GM12875 (cell line): ENCODE results near the gene ARV1.

ENCODE experiments used
- H3K4me3 ChIP-seq: one replicate; pipeline ENCODE4 v1.5.1; 2011; ENCODE audit warnings: low read depth, low read length, control low read depth
- TF ChIP-seq, protein P1 (sequence below): IDR thresholded peaks from 2 replicates; pipeline ENCODE4 v1.5.1; 2011; ENCODE audit warnings: low read depth, mild to moderate bottlenecking, control low read depth, inconsistent platforms, low read length, moderate library complexity, borderline replicate concordance; ENCODE audit not compliant: insufficient read depth

The ARV1 gene

DNA sequence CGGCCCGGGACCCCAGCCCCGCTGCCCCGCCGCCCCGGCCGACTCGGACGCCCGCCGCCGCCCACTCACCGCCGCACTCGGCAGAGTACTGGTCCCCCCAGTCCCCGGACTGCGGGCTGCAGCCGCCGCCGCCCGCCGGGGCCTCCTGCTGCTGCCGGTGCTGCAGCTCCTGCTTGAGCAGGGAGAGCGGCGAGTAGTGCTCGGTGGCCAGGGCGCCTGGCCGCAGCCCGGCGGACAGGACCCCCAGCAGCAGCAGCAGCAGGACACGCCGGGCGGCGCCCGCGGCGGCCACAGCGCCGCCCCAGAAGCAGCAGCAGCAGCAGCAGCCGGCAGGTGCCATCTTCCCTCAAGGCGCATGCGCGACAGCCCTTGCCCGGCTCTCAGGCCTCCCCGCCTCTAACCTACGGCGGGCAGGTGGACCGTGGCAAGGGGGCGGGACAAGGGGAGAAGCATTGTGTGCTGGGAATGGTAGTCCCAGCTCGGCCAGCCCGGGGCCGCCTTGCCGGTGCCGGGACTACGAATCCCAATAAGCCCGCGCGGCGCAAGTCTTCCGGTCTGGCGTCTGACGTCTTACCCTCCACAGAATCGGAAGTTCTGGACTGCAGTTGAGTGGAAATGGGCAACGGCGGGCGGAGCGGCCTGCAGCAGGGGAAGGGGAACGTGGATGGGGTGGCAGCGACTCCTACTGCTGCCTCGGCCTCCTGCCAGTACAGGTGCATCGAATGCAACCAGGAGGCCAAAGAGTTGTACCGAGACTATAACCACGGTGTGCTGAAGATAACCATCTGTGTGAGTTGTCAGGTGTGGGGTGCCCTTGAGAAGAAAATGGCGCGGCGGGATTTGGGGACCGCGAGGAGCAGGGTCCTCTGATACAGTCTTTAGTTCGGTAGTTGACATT is at the start of gene ARV1, which contains the start of gene TTC13:
ARV1 (plus strand) TSS at position 604 of the 898 bp plus-strand sequence; CDS start at position 616, 12 bp downstream.
TTC13 (minus strand) TSS at position 371 of the 898 bp plus-strand sequence; CDS start at position 340, 31 bp downstream.
- TF ChIP-seq, protein P1, sequence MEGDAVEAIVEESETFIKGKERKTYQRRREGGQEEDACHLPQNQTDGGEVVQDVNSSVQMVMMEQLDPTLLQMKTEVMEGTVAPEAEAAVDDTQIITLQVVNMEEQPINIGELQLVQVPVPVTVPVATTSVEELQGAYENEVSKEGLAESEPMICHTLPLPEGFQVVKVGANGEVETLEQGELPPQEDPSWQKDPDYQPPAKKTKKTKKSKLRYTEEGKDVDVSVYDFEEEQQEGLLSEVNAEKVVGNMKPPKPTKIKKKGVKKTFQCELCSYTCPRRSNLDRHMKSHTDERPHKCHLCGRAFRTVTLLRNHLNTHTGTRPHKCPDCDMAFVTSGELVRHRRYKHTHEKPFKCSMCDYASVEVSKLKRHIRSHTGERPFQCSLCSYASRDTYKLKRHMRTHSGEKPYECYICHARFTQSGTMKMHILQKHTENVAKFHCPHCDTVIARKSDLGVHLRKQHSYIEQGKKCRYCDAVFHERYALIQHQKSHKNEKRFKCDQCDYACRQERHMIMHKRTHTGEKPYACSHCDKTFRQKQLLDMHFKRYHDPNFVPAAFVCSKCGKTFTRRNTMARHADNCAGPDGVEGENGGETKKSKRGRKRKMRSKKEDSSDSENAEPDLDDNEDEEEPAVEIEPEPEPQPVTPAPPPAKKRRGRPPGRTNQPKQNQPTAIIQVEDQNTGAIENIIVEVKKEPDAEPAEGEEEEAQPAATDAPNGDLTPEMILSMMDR: peak; percentile 46
- H3K4me3 ChIP-seq: peak within 1 kb of the TSS; percentile 78

DNA sequence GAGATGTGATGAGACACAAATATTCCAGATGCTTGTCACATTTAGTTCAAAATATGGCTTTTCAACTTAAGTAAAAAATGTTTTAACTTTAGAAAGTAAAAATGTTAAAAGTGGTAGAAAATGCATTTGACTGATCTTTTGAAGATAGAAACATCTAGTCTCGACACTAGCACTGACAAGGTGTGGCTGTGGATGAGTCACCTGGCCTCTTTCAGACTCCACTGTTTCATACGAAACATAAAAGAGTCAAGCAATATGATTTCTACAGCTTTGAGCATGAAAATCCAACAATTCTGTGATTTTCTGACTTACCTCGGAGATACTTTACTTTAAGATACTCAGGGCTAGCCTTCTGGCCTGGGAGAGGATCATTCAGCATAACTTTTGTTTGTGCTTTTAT is 47.9 kb upstream of the ARV1 start:
- TF ChIP-seq, protein P1: no peak
- no peak overlapping the region for H3K4me3 ChIP-seq

DNA sequence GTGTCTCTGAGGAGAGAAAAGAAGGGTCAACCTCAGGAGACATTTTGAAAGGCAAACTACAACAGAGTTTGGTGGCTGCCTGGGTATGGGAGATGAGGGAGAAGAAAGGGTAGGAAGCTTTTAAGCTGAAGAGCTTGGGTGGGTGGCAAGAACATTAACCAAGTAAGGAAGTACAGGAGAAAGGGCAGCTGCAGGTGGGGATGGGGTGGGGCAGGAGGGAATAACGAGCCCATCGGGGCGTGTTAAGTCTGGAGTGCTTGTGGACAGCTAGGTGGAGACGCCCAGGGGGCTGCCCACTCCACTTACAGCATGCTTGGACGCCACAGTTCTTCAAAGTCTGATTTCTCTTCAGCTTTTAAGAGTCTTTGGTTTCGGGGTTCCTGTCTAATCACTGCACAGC is 43.0 kb upstream of the ARV1 start:
- TF ChIP-seq, protein P1: no peak
- no peak overlapping the region for H3K4me3 ChIP-seq

DNA sequence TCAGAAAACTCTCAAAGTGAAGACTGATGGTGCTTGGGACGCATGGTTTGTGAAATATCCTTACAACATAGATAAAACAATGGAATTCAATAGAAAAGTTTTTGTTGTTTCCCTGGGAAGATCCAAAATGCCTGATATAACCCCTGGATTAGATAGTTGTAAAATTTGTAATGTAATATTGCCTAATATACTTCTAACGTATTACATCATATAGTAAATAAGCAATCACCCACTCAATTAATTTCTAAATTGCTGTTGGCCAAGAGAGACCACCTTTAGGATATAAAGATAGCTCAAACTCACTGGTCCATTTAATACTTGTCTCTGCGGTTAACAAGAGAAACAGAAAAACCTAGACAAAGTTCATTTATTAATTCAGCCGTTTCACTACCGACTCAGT is 42.4 kb upstream of the ARV1 start:
- no peak overlapping the region for H3K4me3 ChIP-seq
- TF ChIP-seq, protein P1: no peak

DNA sequence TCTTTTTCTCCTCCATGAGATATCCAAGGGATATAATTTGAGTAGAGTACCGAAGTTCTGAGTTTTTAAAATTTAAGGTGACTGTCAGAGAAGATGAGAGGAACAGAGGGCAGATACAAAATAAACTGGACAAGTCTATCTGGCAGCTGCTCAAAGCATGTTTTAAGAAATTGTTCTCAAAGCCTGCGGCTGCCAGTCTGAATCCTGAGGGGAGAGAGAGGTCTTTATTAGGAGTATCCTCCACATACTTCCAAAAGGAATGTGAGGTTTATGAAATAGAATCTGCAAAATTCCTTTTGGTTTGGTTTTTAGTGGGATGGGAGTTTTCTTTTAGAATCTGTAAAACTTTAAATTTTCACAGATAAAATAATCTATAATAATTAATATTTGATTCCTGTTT is 41.5 kb upstream of the ARV1 start:
- TF ChIP-seq, protein P1: no peak
- H3K4me3 ChIP-seq: no peak overlapping the region

DNA sequence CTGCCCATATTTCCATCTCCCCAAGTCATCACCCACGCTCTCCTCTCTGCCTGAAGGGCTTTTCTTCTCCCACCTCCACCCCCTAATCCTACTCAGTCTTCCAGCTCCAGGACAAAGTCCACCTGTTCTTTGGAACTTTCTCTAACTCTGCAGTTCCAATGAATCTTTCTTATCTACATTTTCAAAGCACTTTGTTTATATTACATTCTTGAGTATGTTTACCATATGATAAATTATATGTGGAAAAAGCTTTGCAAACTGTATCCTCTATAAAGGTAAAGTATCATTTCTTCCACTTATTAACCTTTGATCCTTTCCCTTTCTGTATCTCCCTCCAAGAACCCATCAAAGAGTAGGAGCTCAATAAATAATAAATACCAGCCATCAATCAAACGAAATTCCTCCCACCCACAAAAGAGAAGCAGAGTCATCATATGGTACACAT is 39.9 kb upstream of the ARV1 start:
- H3K4me3 ChIP-seq: no peak overlapping the region
- TF ChIP-seq, protein P1: no peak
